ENCODE measurements around the gene EMILIN3. TPM values are rescaled to one million over a fixed set of nuclear protein-coding genes. Genes with fewer than 3 reads are reported as not detected.

Gene EMILIN3
- total RNA-seq, 1 donor from 2014 or later: 0.40 TPM

DNA sequence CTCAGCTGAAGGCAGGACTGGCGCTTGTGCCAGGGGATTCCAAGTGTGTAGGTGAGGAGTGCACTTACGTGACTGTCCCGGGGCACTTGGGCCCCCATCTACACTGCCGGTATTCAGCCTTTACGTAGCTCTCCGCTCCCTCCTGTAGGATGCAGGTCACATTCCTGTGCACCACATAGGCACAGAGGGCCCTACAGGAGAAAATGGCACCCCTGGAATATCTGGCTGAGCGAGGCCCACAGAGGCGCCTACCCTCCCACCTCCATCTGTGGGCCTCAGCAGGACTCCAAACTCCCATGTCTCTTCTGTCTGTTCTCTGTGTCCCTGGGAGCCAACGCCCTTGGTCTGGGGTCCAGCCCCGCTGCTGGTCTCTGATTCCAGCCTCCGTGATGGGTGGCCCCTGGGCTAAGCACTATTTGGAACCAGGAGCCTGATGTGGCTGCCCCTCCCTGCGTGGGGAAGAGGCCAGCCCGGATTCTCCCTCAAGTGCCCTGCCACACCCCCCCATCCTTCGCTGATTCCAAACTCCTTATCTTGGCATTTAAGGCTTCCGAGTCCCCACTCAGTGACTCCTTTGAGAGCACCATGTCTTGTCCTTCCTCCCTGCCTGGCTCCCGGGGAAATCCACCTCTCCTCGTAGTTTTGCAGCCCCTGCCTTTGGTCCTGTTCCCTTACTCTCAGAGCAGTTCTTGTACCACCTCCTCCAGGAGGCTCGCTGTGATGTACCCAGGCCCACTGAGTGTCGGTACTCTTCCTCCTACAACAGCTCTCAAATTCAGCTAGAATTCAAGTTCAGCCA lies 1.5 kb downstream of the EMILIN3 start:
- TF ChIP-seq, protein P1, sequence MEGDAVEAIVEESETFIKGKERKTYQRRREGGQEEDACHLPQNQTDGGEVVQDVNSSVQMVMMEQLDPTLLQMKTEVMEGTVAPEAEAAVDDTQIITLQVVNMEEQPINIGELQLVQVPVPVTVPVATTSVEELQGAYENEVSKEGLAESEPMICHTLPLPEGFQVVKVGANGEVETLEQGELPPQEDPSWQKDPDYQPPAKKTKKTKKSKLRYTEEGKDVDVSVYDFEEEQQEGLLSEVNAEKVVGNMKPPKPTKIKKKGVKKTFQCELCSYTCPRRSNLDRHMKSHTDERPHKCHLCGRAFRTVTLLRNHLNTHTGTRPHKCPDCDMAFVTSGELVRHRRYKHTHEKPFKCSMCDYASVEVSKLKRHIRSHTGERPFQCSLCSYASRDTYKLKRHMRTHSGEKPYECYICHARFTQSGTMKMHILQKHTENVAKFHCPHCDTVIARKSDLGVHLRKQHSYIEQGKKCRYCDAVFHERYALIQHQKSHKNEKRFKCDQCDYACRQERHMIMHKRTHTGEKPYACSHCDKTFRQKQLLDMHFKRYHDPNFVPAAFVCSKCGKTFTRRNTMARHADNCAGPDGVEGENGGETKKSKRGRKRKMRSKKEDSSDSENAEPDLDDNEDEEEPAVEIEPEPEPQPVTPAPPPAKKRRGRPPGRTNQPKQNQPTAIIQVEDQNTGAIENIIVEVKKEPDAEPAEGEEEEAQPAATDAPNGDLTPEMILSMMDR (conservative IDR thresholded peaks at IDR 0.05; ENCODE audit: low read depth, low read length): no peak
- H3K4me3 ChIP-seq (ENCODE audit: low read depth, low read length): no peak overlapping the region
- no peak for DNase-seq (ENCODE audit: low read depth)

DNA sequence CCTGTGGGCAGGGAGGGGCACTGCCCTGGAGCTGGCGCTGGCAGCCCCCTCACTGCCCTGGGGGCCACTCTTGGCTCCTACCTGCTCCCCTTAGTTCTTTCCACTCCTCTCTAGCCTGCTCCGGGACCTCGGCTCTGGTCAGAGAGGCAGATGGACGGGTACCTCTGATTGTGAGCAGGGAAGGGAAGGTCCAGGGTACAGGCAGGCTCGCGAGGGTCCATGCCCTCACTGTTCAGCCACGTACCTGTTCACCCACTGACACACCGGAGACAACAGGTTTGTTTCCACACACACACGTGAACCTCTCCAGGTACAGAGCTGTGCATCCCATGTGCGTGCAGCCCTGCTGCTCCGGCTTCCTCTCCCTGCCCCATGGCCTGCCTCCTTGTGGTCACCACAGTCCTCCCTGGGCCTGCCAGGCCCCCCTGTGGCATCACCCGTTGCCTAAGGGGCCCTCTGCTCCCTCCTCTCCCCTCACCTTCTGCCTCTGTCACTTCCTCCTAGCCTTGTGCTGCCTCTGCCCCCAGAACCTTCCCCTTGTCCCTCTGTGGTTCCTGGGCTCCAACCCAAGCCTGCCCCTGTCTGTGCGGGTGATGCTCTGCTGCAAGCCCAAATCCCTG lies 2.3 kb downstream of the EMILIN3 start:
- DNase-seq (ENCODE audit: low read depth): no peak
- no peak overlapping the region for H3K4me3 ChIP-seq (ENCODE audit: low read depth, low read length)
- TF ChIP-seq, protein P1 (conservative IDR thresholded peaks at IDR 0.05; ENCODE audit: low read depth, low read length): no peak

DNA sequence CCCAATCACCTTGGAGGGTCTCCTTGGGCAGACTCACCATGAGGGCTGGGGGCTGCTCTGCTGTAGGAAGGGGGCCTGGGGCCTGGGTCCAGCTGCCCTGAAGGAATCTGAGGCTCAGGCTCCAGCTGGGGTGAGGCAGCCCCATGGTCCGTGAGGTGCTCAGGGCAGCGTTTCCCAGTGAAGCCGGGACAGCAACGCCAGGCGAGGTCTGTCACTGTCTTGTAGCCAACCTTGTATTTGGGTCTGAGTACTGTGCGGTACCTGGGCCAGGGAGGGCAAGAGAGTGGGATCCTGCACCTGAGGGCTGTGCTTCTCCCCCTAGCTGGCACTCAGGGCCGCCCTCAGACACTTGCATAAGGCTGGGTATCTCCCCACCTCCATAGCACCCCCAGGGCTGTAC lies 3.0 kb downstream of the EMILIN3 start:
- TF ChIP-seq, protein P1 (conservative IDR thresholded peaks at IDR 0.05; ENCODE audit: low read depth, low read length): no peak
- H3K4me3 ChIP-seq (ENCODE audit: low read depth, low read length): no peak overlapping the region
- no peak for DNase-seq (ENCODE audit: low read depth)

DNA sequence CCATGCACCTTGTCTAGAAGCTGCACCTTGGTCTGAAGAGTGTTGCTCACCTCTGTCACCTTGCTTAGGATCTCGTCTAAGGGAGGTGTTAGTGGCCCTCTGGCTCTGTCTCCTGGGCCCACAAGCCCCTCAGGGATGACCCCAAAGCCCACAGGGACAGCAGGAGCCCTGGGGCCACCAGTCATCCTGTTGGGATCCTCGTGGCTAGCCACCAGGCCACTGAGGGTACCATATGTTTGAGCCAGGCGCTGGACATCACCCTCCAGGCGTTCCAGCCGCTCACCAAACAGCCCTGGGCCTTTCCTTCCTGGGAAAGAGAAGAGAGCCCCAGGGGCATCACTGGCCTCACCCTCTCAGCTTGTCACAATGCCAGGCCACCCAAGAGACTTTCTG lies 3.9 kb downstream of the EMILIN3 start:
- no peak overlapping the region for H3K4me3 ChIP-seq (ENCODE audit: low read depth, low read length)
- TF ChIP-seq, protein P1 (conservative IDR thresholded peaks at IDR 0.05; ENCODE audit: low read depth, low read length): no peak
- DNase-seq (ENCODE audit: low read depth): no peak

DNA sequence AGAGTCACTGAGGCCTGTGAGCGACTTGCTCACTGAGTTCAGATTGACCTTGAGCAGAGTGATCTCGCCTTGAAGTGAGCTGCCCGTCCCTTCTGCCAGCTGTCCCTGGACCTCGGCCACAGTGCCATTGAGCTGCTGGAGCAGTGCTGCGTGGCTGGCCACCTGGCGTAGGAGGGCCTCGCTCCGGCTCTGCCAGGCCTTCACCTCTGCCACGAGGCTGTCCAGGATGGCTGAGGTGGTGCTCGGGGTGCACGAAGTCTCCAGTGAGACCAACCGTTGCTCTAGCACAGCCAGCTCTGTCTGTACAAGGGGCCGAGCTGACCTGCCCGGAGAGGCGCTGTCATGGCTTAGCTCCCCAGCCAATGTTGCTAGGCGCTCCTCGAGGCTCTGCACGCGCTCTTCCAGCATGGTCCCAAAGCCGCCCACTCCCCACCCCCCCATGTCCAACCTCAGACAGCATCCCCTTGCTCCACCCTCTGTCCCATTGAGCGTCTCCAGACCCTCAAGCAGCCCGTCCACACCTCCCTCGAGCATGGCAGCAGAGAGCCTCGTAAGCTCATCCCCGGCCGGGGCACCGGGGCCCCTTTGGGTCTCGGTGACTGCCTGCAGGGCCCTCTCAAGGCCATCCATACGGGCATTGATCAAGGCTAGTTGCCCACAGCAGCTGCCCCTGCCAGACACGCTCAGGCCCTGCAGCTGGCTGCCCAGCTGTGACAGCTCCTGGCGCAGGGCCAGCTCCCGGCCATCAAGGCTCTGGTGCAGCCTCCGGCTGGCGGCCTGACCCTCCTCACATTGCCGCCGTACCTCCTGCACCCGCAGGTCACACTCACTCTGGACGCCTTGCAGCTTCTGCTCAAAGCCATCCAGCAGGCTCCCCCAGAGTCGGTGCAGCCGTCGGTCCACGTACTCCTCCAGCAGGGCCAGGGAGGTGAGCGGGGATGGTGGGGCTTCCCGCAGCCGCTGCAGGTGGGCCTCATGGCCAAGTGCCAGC lies 4.6 kb downstream of the EMILIN3 start:
- TF ChIP-seq, protein P1 (conservative IDR thresholded peaks at IDR 0.05; ENCODE audit: low read depth, low read length): no peak
- H3K4me3 ChIP-seq (ENCODE audit: low read depth, low read length): no peak overlapping the region
- DNase-seq (ENCODE audit: low read depth): no peak

DNA sequence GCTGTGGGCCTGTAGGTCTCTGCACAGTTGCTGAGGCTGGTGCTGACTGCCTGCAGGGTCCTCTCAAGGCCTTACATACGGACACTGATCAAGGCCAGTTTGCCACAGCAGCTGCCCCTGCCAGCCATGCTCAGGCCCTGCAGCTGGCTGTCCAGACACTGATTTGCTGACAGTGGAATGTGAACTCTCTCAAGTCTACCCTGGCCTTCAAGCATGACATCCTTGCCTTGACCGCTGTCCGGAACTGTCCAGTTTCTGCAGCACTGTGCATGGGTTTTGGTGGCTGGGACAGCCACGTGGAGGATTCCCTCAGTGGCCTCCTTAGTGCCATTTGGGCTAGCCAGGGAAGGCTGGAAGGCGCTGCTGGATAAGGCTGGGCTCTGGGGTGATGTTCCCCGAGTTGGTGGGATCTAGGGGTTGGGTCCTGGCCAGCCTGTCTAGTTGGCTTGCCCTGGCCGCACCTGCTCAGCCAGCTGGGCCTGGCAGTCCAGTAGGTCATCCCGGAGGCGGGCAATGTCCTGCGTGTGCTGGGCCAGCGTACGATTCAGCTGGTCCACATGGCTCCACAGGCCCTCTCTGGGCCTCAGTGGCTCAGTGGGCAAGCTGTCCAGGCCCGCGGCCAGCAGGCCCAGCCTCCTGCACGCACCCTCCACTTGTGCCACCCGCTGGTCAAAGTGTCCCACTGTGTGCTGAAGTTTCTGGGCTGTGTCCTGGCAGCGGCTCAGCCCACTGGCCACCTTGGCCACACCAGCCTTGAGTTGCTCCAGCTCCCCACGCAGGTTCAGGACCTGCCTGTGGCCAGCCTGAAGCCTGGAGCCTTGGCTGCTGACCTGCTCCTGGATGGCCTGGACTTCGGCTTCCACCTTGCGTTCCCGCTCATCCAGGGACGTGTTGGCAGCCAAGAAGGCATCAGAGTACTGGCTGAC lies 5.5 kb downstream of the EMILIN3 start:
- TF ChIP-seq, protein P1 (conservative IDR thresholded peaks at IDR 0.05; ENCODE audit: low read depth, low read length): no peak
- no peak overlapping the region for H3K4me3 ChIP-seq (ENCODE audit: low read depth, low read length)
- DNase-seq (ENCODE audit: low read depth): no peak
